GM19463 (cell line): ENCODE measurements around the gene AP1S1.
"Not testable (repeated sequence)": the region's sequence is repeated elsewhere in the genome, so short reads cannot be mapped to it uniquely, and the experiment has no call there.

ENCODE experiments used
- ATAC-seq: cut with Tn5 transposase; IDR thresholded peaks from one replicate; pipeline ENCODE4 v1.9.1; 2021; ENCODE audit warnings: mild to moderate bottlenecking, moderate library complexity; ENCODE audit not compliant: unreplicated experiment

AP1S1 gene

GRCh38 chr7:101153969-101154692 lies at the start of gene AP1S1:
Gene AP1S1 (plus strand): TSS chr7:101154476. CDS start chr7:101154515, 39 bp downstream.
- ATAC-seq: peak; percentile 87

GRCh38 chr7:101104799-101105198 lies 49.5 kb upstream of the AP1S1 start:
- no peak for ATAC-seq

- not testable (repeated sequence) for ATAC-seq
Observed at GRCh38 chr7:101105248-101105647, 49.0 kb upstream of the AP1S1 start.

- no peak for ATAC-seq
Observed at GRCh38 chr7:101106386-101106785, 47.9 kb upstream of the AP1S1 start.

GRCh38 chr7:101108330-101108857 lies 45.9 kb upstream of the AP1S1 start:
- ATAC-seq: no peak

- no peak for ATAC-seq
Observed at GRCh38 chr7:101108961-101109360, 45.3 kb upstream of the AP1S1 start.

DNA sequence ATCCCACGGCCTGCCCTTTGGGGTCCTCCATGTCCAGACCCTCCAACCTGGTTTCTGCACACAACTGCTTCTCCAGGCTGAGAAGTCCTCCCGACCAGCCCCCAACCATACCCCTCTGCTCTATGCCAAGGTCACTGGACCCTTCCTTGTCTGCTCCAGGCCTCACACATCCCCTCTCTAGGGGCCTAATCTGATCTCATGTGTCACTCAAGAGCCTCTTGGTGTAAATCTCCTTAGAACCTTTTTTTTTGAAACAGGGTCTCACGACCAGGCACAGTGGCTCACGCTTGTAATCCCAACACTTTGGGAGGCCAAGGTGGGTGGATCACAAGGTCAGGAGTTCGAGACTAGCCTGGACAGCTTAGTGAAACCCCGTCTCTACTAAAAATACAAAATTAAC lies 44.9 kb upstream of the AP1S1 start:
- ATAC-seq: no peak

GRCh38 chr7:101111261-101111660 lies 43.0 kb upstream of the AP1S1 start:
- ATAC-seq: no peak

DNA sequence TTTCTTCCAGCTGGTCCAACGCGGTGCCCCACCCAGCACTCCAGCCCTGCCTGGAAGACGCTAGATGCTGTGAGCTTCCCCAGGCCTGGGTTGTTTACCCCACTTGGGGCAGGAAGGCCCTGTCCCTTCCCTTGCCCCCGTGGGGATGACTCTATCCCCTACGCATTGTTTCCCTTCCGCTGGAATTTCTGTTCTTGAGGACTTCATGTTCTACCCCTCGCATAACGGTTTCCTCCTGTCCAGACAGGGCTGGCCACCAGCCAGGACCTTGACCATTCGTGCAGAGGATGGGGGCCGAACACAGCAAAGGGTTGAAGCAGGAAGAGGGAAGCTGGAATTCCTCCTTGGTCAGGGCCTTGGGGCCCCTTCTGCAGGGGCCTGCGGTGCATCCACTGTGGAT lies 42.0 kb upstream of the AP1S1 start:
- no peak for ATAC-seq

- ATAC-seq: not testable (repeated sequence)
Observed at GRCh38 chr7:101113140-101113539, 41.1 kb upstream of the AP1S1 start.

DNA sequence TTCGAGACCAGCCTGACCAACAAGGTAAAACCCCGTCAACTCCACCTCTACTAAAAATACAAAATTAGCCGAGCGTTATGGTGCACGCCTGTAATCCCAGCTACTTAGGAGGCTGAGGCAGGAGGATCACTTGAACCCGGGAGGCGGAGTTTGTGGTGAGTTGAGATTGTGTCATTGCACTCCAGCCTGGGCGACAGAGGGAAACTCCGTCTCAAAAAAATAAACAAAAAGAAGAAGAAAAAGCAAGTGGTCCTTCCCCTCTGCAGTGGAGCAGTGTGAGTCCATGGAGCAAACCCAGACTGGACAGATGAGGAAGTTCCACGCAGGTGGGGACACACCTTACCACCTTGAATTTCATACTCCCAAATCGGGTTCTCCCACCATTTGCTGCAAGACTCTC lies 40.4 kb upstream of the AP1S1 start:
- ATAC-seq: no peak

DNA sequence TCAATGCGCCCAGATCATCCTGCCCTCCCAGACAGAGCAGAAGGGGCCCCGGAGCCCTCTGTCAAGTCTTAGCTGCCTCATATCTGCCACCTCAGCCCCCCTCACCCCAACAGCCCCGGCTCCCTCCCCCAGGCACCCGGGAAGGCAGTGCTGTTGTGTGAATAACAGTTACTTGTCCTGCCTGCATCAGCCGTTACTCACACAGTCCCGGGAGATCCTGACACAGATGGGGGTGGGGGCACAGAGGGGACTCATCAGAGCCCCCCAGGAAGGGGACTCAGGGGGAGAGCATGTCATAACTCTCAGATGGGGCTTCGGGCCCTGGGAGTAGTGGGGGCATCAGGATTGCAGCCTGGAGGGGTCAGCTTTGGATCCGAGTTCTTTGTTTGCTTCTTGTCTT lies 39.8 kb upstream of the AP1S1 start:
- ATAC-seq: no peak

DNA sequence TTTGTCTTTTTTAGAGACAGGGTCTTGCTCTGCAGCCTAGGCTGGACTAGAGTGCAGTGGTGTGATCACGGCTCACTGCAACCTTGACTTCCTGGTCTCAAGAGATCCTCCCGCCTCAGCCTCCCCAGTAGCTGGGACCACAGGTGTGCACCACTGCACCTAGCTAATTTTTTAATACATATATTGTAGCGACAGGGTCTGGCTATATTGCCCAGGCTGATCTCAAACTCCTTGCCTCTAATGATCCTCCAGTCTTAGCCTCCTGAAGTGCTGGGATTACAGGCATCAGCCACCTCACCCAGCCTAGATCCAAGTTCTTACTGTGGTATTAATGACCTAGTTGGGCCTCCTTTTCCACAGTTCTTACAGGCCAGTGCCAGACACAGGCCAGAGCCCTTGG lies 39.1 kb upstream of the AP1S1 start:
- no peak for ATAC-seq

DNA sequence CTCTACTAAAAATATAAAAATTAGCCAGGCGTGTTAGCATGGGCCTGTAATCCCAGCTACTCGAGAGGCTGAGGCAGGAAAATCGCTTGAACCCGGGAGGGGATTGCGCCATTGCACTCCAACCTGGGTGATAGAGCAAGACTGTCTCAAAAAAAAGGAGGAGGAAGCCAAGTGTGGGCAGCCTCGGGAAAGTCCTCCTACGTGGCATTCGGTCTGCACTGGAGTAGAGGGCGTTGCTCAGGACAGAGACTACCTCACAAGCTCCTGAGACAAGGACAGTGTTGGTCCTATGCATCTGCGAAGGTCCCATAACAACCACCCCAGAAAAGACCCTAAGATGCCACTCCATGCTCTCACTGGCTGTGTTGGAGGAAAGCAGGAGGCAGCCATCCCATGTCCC lies 37.4 kb upstream of the AP1S1 start:
- no peak for ATAC-seq

DNA sequence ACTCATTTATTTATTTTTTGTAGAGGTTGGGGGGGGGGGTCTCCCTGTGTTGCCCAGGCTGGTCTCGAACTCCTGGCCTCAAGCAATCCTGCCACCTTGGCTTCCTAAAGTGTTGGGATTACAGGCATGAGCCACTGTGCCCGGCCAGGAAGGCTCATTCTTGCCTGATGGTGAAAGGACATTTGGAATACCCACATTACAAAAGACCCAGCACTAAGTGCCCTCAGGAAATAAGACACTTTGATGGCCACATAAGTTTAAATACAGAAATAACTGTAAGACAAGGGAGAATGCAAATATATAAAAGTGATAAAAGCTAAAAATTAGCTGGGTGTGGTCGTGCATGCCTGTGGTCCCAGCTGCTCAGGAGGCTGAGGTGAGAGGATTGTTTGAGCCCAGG lies 35.4 kb upstream of the AP1S1 start:
- ATAC-seq: no peak

GRCh38 chr7:101119876-101120275 lies 34.4 kb upstream of the AP1S1 start:
- ATAC-seq: no peak

GRCh38 chr7:101120315-101120714 lies 34.0 kb upstream of the AP1S1 start:
- no peak for ATAC-seq

DNA sequence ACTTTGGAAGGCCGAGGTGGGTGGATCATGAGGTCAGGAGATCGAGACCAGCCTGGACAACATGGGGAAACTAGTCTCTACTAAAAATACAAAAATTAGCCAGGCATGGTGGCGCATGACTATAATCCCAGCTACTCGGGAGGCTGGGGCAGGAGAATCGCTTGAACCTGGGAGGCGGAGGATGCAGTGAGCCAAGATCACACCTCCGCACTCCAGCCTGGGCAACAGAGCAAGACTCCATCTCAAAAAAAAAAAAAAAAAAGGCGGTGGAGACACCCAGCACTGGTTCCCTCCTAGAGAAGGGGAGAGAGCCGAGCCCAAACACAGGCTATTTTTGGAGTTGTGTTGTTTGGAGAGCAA lies 32.7 kb upstream of the AP1S1 start:
- not testable (repeated sequence) for ATAC-seq

- ATAC-seq: no peak
Observed at GRCh38 chr7:101121991-101122932, 32.0 kb upstream of the AP1S1 start.

- no peak for ATAC-seq
Observed at GRCh38 chr7:101122933-101123702, 31.2 kb upstream of the AP1S1 start.

DNA sequence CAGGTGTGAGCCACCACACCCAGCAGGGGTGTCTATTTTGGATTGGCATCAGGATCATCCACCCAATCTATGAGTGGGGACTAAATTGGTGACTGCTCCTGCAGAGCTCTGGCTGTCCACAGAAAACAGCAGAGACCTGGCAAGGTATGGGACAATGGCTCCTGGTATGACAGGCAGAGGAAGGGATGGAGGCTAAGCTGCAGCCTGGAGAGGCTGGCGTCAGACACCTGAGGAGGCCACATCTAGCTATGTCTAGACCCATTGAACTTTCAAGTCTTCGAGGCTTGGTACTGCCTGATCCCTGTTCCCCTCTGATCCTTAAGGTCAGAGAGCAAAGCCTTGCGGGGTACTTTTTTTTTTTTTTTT lies 30.6 kb upstream of the AP1S1 start:
- ATAC-seq: no peak
